Liver (tissue), 3 donors: ENCODE data around the gene PRDM5.

ENCODE experiments used
- ATF3 ChIP-seq: IDR thresholded peaks from 2 replicates; pipeline ENCODE4 v1.6.1; 2016; ENCODE audit warnings: antibody characterized with exemption
- CTCF ChIP-seq: fragments of 150-350 bp; IDR thresholded peaks from 2 replicates; pipeline ENCODE4 v1.5.1; 2017; ENCODE audit warnings: improper control_type of control experiment, low read depth, low read length; ENCODE audit not compliant: missing input control
- EGR1 ChIP-seq, 2 donors: IDR thresholded peaks; 2 replicates each; pipeline ENCODE4 v1.6.1; 2016 to 2018; ENCODE audit warnings: antibody characterized with exemption in 2 of 2, low read depth in 2 of 2
- JUND ChIP-seq, 2 donors: IDR thresholded peaks; 2 replicates each; pipeline ENCODE4 v1.6.1; 2016; ENCODE audit warnings: antibody characterized with exemption in 2 of 2
- RAD21 ChIP-seq, 2 donors: IDR thresholded peaks; 2 replicates each; pipeline ENCODE4 v1.6.1; 2016; ENCODE audit warnings: antibody characterized with exemption in 2 of 2, mild to moderate bottlenecking in 2 of 2
- REST ChIP-seq: IDR thresholded peaks from 2 replicates; pipeline ENCODE4 v1.6.1; 2016; ENCODE audit warnings: antibody characterized with exemption, mild to moderate bottlenecking
- TAF1 ChIP-seq: conservative IDR thresholded peaks from 2 replicates; pipeline ENCODE4 v1.6.1; 2016; ENCODE audit warnings: antibody characterized with exemption, mild to moderate bottlenecking
- YY1 ChIP-seq: IDR thresholded peaks from 2 replicates; pipeline ENCODE4 v1.6.1; 2016; ENCODE audit warnings: antibody characterized with exemption, mild to moderate bottlenecking
- ZBTB33 ChIP-seq: IDR thresholded peaks from 2 replicates; pipeline ENCODE4 v1.6.1; 2016; ENCODE audit warnings: antibody characterized with exemption
- donor health status: healthy.
- donor health status: healthy.

- TF ChIP-seq REST, result no peak
- TF ChIP-seq CTCF, result no peak
- TF ChIP-seq EGR1 (IDR thresholded peaks at IDR 0.05; ENCODE audit: low read depth in 2 of 2), result no peak
- no peak for TF ChIP-seq YY1
- TF ChIP-seq RAD21 (IDR thresholded peaks at IDR 0.05), result no peak
- no peak for TF ChIP-seq JUND (IDR thresholded peaks at IDR 0.05)
- TF ChIP-seq ZBTB33, result no peak
- no peak for TF ChIP-seq TAF1
- TF ChIP-seq ATF3, result no peak
Measured at GRCh38 chr4:120903419-120903818, 19.1 kb downstream of the PRDM5 start.
